ENCODE measurements around the gene ALDH1A1. TPM values are rescaled to one million over a fixed set of nuclear protein-coding genes. Genes with fewer than 3 reads are reported as not detected.

The ALDH1A1 gene
- total RNA-seq, 2 donors from 2014 or later = 16.8 to 427 TPM

- WGBS = 60% methylated on average over 1 of the region's 1 CpG
- DNase-seq (ENCODE audit: low spot score) = no peak
- no peak overlapping the region for H3K27ac ChIP-seq
Observed at GRCh38 chr9:72931437-72931836, 21.4 kb downstream of the ALDH1A1 start.

GRCh38 chr9:72930828-72931227 is 22.0 kb downstream of the ALDH1A1 start:
- no peaks in the 10 kb centered on the region for H3K36me3 ChIP-seq
- no peaks in the 10 kb centered on the region for H3K27me3 ChIP-seq (replicated peaks; ENCODE audit: insufficient read depth)
- intact Hi-C loops (cut with DNase I) = no loop called here
- TF ChIP-seq POLR2A (IDR thresholded peaks at IDR 0.05) = no peak
- no peak for TF ChIP-seq POLR2AphosphoS5 (IDR thresholded peaks at IDR 0.05)
- TF ChIP-seq CTCF (IDR thresholded peaks at IDR 0.05) = no peak
- H3K4me3 ChIP-seq = no peak overlapping the region
- DNase-seq (ENCODE audit: low spot score) = no peak
- H3K4me1 ChIP-seq (replicated peaks) = no peaks in the 10 kb centered on the region
- H3K9me3 ChIP-seq = no peaks in the 10 kb centered on the region
- 94% methylated on average over 10 of the region's 10 CpGs for WGBS
- no peak overlapping the region for H3K27ac ChIP-seq

More at GRCh38 chr9:72931437-72931836, 21.4 kb downstream of the ALDH1A1 start:
- H3K9me3 ChIP-seq = no peaks in the 10 kb centered on the region
- TF ChIP-seq POLR2AphosphoS5 (IDR thresholded peaks at IDR 0.05) = no peak
- TF ChIP-seq CTCF (IDR thresholded peaks at IDR 0.05) = no peak
- TF ChIP-seq POLR2A (IDR thresholded peaks at IDR 0.05) = no peak
- no peaks in the 10 kb centered on the region for H3K27me3 ChIP-seq (replicated peaks; ENCODE audit: insufficient read depth)
- no peaks in the 10 kb centered on the region for H3K36me3 ChIP-seq
- intact Hi-C loops (cut with DNase I) = no loop called here
- no peak overlapping the region for H3K4me3 ChIP-seq
- no peaks in the 10 kb centered on the region for H3K4me1 ChIP-seq (replicated peaks)

GRCh38 chr9:72929542-72929941 is 23.3 kb downstream of the ALDH1A1 start:
- Histone ChIP-seq H3K4me3 (no peak overlapping the region), H3K36me3 (no peaks in the 10 kb centered on the region), H3K27me3 (replicated peaks; ENCODE audit: insufficient read depth) (no peaks in the 10 kb centered on the region), H3K27ac (no peak overlapping the region), H3K4me1 (replicated peaks) (no peaks in the 10 kb centered on the region), H3K9me3 (no peaks in the 10 kb centered on the region)
- intact Hi-C loops (cut with DNase I) = no loop called here
- TF ChIP-seq POLR2AphosphoS5 (IDR thresholded peaks at IDR 0.05) = no peak
- no peak for TF ChIP-seq CTCF (IDR thresholded peaks at IDR 0.05)
- no peak for TF ChIP-seq POLR2A (IDR thresholded peaks at IDR 0.05)
- no peak for DNase-seq (ENCODE audit: low spot score)
- WGBS = 100% methylated on average over 1 of the region's 1 CpG

- H3K9me3 ChIP-seq = no peaks in the 10 kb centered on the region
- H3K36me3 ChIP-seq = no peaks in the 10 kb centered on the region
- H3K4me3 ChIP-seq = no peak overlapping the region
- TF ChIP-seq POLR2AphosphoS5 (IDR thresholded peaks at IDR 0.05) = no peak
- no peak for TF ChIP-seq CTCF (IDR thresholded peaks at IDR 0.05)
- TF ChIP-seq POLR2A (IDR thresholded peaks at IDR 0.05) = no peak
- WGBS = 89% methylated on average over 4 of the region's 4 CpGs
- no peaks in the 10 kb centered on the region for H3K4me1 ChIP-seq (replicated peaks)
- intact Hi-C loops (cut with DNase I) = no loop called here
- no peaks in the 10 kb centered on the region for H3K27me3 ChIP-seq (replicated peaks; ENCODE audit: insufficient read depth)
- no peak overlapping the region for H3K27ac ChIP-seq
- no peak for DNase-seq (ENCODE audit: low spot score)
Observed at GRCh38 chr9:72928042-72928507, 24.8 kb downstream of the ALDH1A1 start.

- intact Hi-C loops (cut with DNase I) = no loop called here
- Histone ChIP-seq H3K4me1 (replicated peaks) (no peaks in the 10 kb centered on the region), H3K27ac (no peak overlapping the region), H3K36me3 (no peaks in the 10 kb centered on the region), H3K27me3 (replicated peaks; ENCODE audit: insufficient read depth) (no peaks in the 10 kb centered on the region), H3K4me3 (no peak overlapping the region), H3K9me3 (no peaks in the 10 kb centered on the region)
- TF ChIP-seq POLR2A (IDR thresholded peaks at IDR 0.05) = no peak
- TF ChIP-seq POLR2AphosphoS5 (IDR thresholded peaks at IDR 0.05) = no peak
- DNase-seq (ENCODE audit: low spot score) = no peak
- WGBS = 96% methylated on average over 1 of the region's 1 CpG
Observed at GRCh38 chr9:72926506-72926905, 26.3 kb downstream of the ALDH1A1 start.

Data from prostate gland (tissue), 2 donors.